ENCODE data around the gene C6orf47. TPM values are rescaled to one million over a fixed set of nuclear protein-coding genes. Genes with fewer than 3 reads are reported as not detected.

The C6orf47 gene
- total RNA-seq, 4 donors from 2014 or later = 24.5 to 39.6 (median 34.0) TPM

- Histone ChIP-seq H3K9me3 (no peaks in the 10 kb centered on the region), H3K4me1 (peaks cover 0 to 4% (median 0%) of the 10 kb centered on the region in 4 donors), H3K27me3 (no peaks in the 10 kb centered on the region), H3K36me3 (peaks cover 66 to 100% (median 97%) of the 10 kb centered on the region in 4 donors), H3K27ac (replicated peaks in 1 of 4) (no peak overlapping the region), H3K4me3 (no peak overlapping the region)
- no peak for DNase-seq (ENCODE audit: extremely low spot score)
- intact Hi-C loops (cut with DNase I) = no loop called here
- TF ChIP-seq POLR2A (IDR thresholded peaks at IDR 0.05; ENCODE audit: low read depth) (no peak), CTCF (IDR thresholded peaks at IDR 0.05) (no peak), POLR2AphosphoS5 (IDR thresholded peaks at IDR 0.05) (no peak), EP300 (IDR thresholded peaks at IDR 0.05) (no peak)
- 83% methylated on average over 4 of the region's 4 CpGs for WGBS
These were observed 31.8 kb upstream of the C6orf47 start for GRCh38 chr6:31692353-31692752.

- no peak for TF ChIP-seq EP300 (IDR thresholded peaks at IDR 0.05)
- TF ChIP-seq POLR2A (IDR thresholded peaks at IDR 0.05; ENCODE audit: low read depth) = no peak
- TF ChIP-seq POLR2AphosphoS5 (IDR thresholded peaks at IDR 0.05) = no peak
- no peak for TF ChIP-seq CTCF (IDR thresholded peaks at IDR 0.05)
- no peaks in the 10 kb centered on the region for H3K9me3 ChIP-seq
- H3K4me1 ChIP-seq = no peaks in the 10 kb centered on the region
- no peak overlapping the region for H3K4me3 ChIP-seq
- WGBS = 89% methylated on average over 11 of the region's 12 CpGs
- no peaks in the 10 kb centered on the region for H3K27me3 ChIP-seq
- H3K36me3 ChIP-seq = peaks cover 68 to 100% (median 99%) of the 10 kb centered on the region in 4 donors
- intact Hi-C loops (cut with DNase I) = no loop called here
- no peak overlapping the region for H3K27ac ChIP-seq (replicated peaks in 1 of 4)
- DNase-seq (ENCODE audit: extremely low spot score) = no peak
These were observed 31.1 kb upstream of the C6orf47 start for GRCh38 chr6:31691564-31692108.

- Histone ChIP-seq H3K36me3 (peaks cover 68 to 100% (median 99%) of the 10 kb centered on the region in 4 donors), H3K4me3 (no peak overlapping the region), H3K27me3 (no peaks in the 10 kb centered on the region), H3K9me3 (no peaks in the 10 kb centered on the region), H3K4me1 (no peaks in the 10 kb centered on the region), H3K27ac (replicated peaks in 1 of 4) (no peak overlapping the region)
- WGBS = 80% methylated on average over 6 of the region's 6 CpGs
- no peak for TF ChIP-seq CTCF (IDR thresholded peaks at IDR 0.05)
- TF ChIP-seq POLR2AphosphoS5 (IDR thresholded peaks at IDR 0.05) = no peak
- TF ChIP-seq EP300 (IDR thresholded peaks at IDR 0.05) = no peak
- TF ChIP-seq POLR2A (IDR thresholded peaks at IDR 0.05; ENCODE audit: low read depth) = no peak
- intact Hi-C loops (cut with DNase I) = no loop called here
- no peak for DNase-seq (ENCODE audit: extremely low spot score)
These were observed 30.5 kb upstream of the C6orf47 start for GRCh38 chr6:31691078-31691463.

- intact Hi-C loops (cut with DNase I) = no loop called here
- peaks cover 63 to 100% (median 98%) of the 10 kb centered on the region in 4 donors for H3K36me3 ChIP-seq
These were observed 29.9 kb upstream of the C6orf47 start for GRCh38 chr6:31690231-31691077.

More at GRCh38 chr6:31690231-31691077, 29.9 kb upstream of the C6orf47 start:
- no peak overlapping the region for H3K4me3 ChIP-seq
- 68% methylated on average over 8 of the region's 10 CpGs for WGBS
- H3K4me1 ChIP-seq = no peaks in the 10 kb centered on the region
- no peak for DNase-seq (ENCODE audit: extremely low spot score)
- no peak overlapping the region for H3K27ac ChIP-seq (replicated peaks in 1 of 4)
- H3K27me3 ChIP-seq = no peaks in the 10 kb centered on the region
- H3K9me3 ChIP-seq = no peaks in the 10 kb centered on the region
- no peak for TF ChIP-seq POLR2A (IDR thresholded peaks at IDR 0.05; ENCODE audit: low read depth)
- TF ChIP-seq EP300 (IDR thresholded peaks at IDR 0.05) = no peak
- no peak for TF ChIP-seq POLR2AphosphoS5 (IDR thresholded peaks at IDR 0.05)
- no peak for TF ChIP-seq CTCF (IDR thresholded peaks at IDR 0.05)

Data from esophagus muscularis mucosa (tissue), 4 donors.